Ammon's horn (tissue), 1 donor: ENCODE measurements around the gene NTRK2.

Experiments used
- DNase-seq: peaks from one replicate; pipeline ENCODE4 v3.0.0-alpha.2; 2016; ENCODE audit warnings: low spot score

Gene NTRK2

DNA sequence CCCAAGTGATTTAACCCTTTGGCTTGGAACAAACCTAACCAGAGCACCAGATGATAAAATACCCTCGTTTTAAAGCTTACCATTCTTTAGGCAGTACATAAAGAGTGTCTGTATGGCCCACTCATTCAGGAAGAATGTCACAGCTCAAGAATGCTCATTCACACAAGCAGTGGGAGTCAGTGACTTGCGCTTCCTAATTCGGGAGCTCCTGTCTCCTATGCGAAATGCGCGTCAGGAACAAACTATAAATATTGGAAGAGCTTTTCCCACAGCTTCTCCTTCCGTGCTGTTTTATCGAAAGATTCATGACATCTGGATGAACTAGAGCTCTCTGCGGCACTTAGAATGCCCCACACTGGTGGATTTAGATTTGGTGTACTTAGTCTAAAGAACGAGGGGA lies 66.6 kb downstream of the NTRK2 start:
- no peak for DNase-seq

DNA sequence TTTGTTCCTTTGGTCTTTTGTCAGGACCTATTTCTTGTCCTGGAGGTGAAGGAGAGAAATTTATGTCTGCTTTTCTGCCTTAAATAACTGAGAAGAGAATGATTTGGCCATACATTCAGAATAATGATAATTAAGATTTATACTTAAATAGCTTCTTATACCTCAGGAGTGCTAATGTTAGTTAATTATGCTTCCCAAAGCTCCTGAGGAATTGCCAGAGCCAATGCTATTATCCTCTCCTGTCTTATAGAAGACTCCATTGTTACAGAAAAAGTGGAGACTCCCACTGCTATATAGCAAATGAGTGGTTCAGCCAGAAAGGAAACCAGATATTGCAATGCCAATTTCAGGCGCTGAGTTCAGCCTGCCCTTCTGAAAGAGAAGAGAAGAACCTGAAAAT lies 67.0 kb downstream of the NTRK2 start:
- DNase-seq: no peak

DNA sequence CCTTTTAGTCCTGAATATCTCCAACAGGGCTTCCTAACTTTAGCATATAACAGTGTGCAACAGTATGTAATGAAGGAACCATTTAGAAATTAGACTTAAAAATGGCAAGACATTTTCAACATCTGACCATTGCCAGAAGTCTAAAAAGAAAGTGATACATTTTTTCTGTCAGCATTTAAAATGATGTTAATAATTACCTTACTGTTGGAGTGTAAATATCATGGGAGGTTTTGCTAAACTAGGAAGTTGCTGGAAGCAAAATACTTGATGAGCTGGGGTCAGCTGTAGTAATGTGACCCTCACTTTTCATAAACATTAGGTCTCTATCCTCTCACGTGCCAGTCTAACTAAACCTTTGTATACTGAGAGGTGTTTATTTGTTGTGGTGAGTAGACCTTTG lies 68.8 kb downstream of the NTRK2 start:
- DNase-seq: no peak

DNA sequence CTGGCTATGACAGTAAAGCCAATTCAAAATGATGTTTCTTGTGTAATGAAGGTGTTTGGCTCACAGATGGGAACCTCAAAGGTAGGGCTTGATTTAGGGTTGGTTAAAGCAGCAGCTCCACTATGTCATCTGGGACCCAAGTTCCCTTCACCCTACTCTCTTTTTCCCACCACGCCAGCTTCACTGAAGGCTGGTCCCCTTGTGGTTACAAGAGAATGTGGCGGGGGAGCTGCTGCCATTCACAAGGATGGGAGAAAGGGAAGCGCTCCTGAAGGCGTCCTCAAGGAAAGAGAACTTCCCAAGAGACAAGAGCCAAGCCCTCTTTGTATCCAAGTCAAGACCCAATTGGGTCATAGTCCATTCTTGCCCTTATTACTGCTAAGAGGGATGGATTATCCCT lies 72.7 kb downstream of the NTRK2 start:
- DNase-seq: no peak

DNA sequence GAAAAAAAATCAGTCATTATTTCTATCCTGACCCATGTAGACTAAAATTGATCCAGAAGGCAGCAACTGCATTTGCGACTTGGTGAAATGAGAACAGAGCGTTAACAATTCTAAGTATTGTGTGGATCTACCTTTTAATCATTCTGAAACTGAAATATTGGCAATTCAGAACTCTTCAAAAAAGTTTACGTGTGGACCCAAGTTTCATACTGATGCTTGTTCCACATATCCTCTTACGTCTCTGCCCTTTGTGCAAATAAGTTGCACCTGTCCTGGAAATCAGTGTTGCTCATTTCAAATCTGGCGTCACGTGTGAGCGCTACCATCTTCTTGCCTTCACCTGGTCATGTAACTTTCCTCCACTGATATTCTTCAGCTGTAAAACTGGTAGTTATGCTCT lies 74.7 kb downstream of the NTRK2 start:
- DNase-seq: no peak

DNA sequence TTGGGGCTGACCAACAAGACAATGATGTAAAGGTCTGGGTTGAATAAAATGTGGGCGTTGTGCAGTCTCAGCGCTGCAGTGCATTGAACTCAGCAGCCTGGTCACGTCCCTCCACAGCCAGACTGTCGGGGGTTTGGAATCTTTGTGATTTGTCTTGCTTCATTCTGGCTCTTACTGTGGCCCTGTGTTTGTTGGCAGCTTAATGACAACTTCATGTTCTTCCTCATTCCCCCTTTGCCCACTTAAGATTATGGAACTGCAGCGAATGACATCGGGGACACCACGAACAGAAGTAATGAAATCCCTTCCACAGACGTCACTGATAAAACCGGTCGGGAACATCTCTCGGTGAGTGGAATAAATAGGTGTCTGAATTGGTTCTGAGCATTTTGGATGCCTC lies 75.2 kb downstream of the NTRK2 start:
- no peak for DNase-seq

DNA sequence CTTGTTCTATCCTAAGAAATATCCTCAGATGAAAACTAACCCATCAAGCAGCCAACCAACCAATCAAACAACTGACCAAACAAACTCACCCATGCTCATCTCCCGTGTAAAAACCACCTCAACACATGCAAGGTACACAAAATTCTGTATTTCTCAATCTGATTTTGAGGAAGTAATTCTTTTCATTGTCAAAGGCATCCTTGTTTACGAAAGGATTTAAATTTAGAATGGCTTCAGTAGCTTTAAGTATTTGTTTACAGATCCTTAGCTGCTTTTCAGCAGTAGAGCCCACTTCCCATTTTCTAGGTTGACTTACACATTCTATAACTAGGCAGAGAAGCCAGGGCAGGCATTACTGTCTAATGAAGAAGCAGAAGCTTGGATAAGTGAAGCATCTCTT lies 78.6 kb downstream of the NTRK2 start:
- no peak for DNase-seq

DNA sequence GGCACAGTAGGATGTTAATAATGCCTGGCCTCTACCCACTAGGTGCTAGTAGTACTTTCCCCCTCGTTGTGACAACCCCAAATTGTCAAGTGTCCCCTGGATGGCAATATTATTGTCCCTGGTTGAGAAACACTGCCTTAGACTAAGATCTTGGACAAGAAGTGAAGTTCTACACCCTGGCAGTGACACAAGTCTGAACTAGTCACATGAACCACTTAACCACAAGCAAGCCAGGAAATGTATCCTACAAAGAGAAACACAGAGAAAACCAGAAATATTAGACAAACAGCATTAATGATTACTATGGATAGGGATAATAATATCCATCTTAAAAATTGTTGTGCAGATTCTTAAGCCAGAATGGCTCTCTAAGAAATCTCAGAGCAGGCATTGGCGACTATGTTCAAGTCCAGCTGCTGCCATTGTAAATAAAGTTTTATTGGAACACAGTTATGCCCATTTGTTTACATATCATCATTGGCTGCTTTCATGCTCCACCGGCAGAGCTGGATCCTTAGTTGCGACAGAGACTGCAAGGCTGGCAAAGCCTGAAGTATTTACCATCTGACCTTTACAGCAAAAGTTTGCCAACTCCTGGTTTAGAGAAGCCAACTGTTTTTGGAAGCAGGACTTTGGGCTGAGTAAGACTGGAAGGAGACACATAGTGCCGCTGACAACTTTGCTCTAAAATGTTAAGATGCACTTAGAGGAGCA lies 80.8 kb downstream of the NTRK2 start:
- DNase-seq: no peak

DNA sequence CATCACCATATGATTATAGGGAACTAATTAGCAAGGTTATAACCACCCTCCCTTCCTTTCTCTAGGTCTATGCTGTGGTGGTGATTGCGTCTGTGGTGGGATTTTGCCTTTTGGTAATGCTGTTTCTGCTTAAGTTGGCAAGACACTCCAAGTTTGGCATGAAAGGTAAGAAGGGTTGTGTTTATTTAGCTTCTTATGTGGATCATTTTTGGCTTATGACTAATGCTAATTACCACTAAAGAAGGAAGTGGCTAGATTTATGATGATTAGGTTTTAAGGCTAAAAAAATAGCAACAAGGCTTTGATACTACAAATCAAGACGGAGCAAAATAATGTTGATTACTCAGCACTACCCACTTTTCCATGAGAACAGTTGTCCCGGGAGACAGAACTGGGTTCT lies 82.4 kb downstream of the NTRK2 start:
- DNase-seq: no peak

DNA sequence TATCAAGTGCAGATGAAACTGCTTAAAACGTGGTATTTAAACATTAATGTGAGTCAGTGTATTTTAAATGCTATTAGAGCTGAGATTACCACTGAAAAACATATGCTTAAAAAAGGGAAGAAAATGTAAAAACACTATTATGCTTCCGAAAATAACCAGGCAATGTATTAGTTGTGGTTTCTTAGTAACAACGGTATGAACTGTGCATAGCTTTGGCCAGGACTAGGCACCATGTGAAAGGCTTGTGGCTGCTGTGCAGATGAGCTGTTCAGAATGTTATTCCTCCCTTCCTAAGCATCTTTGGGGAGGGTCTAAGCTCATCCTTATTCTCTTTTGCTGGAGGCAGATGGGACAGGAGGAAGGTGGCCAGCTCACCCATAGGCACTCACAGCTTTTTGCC lies 84.9 kb downstream of the NTRK2 start:
- peak; percentile 21 for DNase-seq

DNA sequence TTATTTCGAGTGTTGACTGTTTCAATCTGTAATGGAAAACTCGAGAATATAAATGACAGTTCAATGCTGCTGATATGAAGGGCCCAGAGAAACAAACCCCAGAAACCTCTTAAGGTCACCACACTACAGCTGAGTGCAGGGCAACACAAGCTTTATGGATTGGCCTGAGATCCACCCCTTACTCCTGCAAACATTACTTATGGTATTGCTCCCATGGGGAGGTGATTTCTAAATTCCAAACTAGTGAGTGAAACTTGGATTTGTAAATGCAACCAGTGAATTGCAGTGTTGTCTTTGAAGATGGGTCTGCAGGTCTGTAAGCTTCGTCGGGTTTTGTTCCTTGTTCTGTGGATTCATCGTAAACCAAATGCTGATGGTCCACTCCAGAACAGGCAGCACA lies 85.4 kb downstream of the NTRK2 start:
- DNase-seq: no peak

DNA sequence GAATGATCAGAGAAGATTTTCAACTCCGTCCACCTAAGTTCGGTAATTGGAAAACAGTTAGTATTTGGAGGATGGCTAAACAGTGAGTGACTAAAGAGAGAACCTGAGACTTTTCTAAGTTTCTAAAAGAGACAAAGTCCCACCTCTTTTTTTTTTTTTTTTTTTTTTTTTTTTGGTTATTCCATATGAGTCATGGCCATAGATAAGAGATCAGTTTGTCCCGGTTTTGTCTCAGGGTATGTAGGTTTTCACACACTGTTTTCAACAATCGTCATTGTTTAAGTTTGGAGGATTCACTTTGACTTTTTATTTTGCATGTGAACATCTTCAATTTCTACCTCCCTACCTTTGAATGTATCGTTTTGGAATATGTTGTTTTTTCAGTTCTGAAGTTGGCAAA lies 85.9 kb downstream of the NTRK2 start:
- no peak for DNase-seq

DNA sequence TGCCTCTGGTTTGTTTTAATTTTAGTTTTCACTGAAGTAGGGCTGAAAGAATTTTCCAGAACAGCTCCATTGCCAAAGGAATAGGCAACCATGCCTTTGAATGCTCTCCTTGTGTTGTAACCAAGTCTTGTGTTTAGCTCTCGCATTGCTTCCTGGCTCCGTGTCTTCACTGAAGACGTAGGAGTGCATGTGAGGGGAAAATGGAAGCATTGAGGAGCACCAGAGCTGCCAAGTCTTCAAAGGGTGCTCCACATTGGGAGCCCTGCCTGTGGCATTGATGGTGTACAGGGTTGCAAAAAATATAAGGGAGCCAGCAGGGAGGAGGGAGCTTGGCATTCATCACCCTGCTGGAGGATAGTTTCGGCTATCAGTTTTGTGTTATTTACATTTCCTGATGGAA lies 86.6 kb downstream of the NTRK2 start:
- DNase-seq: peak; percentile 64

DNA sequence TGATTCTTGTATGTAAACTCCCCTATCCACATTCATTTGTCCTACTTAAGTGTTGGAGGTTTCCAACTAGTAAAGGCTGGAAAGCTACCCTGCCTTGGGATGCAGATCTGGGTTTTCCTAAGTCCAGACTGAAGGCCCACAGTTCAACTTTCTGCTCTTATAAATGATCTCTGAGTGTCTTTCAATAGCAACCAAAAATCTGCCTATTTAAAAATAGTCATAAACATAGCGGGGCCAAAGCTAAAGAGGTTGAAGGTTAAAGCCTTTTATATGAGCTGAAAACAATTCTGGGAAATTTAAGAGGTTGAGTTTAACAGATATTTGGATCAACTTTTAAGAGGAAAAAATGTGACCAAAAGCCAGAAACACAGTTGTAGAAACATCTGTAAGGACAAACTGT lies 87.2 kb downstream of the NTRK2 start:
- DNase-seq: no peak

DNA sequence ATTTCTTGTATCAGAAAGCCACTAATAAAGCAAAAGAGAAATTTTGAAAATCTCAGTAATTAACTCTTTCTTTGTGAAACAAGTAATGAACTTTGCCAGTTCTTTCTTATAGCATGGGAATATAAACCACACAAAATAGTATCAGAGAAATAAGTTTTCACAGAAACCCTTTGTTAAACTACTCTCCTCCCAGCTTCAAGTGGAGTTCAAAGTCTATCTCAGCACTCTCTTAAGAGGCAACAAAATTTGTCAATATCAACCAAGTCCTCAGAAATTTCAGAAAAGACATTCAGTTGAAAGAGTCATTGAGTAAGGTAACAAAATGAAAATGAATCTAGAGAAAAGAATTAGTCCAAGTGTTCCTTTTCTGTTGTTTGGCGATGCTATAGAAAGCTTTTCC lies 89.3 kb downstream of the NTRK2 start:
- DNase-seq: no peak

DNA sequence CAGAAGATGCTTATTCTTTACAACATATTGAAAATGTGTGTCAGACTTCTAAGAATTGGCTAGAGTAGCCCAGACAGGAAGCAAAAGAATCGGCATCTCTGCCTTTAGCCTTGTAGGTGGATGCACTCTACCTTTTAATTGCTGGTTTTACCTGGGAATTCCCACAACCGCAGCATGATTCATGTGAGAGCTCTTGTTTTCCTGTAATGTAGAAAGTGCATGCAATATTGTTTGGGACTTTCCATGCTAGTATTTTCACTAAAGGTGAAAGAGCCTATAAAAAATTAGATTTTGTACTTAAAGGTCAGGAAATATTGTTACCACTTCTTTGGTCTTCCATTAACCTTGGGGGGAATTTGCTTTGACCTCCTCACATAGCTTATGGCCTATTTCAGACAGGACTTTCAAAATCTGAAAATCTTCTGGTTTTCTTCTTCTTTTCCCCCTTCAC lies 89.8 kb downstream of the NTRK2 start:
- no peak for DNase-seq

DNA sequence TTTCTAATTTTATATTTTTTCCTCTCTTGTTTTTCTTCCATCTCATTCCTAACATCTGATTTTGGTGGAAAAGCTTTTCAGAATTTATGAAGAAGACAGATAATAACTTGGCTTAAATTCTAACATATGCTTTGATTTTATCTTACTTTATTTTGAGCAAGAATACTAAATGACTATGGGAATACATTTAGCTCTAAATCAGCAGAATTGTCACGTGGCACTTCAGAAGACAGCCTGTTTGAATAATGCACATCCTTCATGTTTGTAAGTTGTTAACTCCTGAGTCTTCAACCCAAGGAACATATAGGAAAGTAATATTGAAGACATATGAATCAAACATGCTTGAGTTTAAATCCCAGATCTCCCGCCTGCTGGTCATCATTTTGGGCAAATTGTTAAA lies 90.3 kb downstream of the NTRK2 start:
- no peak for DNase-seq

DNA sequence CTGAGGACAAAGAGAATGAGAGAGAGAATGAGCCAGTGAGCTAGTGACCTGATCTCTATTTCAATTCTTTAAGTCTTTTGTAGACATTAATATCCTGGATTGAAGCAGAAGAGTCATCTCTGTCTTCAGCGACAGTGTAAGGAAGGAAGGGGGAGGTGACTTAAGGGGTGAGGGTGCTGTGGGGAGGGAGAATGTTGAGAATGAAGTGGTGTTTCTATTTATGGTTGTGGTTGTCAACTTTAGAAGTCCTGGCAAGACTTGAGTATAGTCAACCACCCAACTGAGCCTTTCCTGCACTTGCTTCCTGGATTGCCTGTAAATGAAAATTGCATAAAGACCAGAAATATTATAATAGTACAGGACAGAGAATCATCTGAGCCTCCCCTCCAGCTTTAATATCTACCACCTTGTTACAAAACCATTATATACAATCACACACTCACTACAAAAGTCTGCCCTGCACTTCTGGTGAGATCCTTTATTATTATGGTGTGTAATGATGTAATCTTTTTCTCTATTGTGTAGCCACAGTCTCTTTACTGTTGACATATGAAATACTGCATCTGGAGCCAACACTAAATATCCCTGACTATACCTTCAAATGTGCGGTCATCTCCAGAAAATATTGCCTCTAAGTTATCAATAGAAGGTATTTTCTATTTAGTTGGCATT lies 91.7 kb downstream of the NTRK2 start:
- DNase-seq: no peak

DNA sequence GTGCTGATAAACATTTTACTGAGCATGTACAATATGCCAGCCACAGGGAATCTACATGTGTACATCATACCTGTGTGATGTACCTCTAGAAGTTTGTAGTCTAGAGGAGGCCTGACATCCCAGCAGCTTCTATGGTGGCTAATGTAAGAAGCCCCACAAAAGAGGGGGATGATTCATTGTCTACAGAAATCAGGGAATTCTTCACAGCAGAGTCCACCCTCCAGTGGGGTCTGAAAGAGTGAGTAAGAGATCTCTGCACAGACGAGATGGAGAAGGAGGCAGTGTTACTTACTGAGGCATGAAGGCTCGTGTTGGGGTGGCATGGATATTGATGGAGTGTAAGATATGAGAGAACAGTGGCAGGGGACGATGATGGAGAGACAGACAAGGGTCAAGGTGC lies 103.0 kb downstream of the NTRK2 start:
- DNase-seq: no peak

DNA sequence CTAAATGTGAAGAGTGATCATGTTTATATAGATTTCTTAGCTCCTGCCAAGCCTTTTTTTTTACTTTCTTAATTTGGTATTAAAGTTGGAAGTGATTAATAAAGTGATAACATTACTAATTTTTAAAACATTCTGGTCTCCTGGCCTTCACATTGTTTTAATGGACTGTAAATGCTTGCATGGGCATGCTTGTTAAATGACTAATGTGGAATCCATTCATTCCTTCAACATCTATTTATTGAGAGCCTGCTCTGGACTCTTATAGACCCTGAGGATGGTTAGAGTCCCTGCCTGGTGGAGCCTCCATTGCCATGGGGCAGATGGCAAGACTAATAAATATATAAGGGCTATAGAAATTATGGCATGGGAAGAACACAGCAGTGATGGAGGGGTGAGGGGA lies 103.5 kb downstream of the NTRK2 start:
- no peak for DNase-seq

DNA sequence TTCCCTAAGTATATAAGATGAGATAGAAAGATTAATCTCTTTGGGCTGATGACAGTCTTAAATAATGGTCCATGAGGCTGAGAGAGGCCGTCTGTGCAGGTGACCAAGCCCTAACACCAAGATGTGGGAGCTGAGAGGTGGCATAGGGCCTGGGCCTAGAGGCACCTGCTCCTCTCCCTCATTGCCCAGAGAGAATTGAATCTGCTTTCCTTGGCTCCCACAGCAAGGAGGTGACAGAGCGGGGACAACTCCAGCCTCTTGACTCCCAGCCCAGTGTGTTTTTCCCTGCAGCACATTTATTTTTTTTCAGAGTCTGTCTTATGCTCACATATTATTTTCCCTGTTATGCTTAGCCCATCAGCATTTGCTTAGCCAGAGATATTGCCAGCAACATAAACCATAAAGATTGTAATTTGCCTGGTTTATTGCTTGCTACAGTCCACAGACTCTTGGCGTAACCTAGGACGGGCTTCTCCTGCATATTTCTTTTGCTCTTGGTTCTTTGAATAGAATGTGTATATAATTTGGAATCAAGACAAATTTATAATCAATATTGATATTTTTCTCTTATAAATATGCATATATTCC lies 105.6 kb downstream of the NTRK2 start:
- DNase-seq: no peak

DNA sequence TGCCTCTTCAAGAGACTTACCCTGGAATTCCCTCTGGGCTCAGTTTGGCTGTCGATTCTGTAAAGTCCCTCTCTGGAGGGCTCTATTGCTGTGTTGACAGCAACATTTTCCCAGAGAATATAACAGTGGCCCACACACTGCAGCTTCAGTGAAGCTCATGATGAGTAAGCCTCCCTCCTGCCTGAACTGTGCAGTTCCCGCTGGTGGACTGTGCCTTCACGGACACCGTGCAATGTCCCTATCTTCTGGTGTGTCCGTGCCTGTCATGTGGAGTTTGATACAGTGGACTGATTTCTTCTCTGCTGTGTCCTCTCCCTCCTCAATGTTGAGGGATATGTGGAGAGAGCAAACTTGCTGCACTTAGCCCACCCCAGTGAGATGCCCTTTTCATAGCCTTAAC lies 109.0 kb downstream of the NTRK2 start:
- DNase-seq: peak; percentile 38

DNA sequence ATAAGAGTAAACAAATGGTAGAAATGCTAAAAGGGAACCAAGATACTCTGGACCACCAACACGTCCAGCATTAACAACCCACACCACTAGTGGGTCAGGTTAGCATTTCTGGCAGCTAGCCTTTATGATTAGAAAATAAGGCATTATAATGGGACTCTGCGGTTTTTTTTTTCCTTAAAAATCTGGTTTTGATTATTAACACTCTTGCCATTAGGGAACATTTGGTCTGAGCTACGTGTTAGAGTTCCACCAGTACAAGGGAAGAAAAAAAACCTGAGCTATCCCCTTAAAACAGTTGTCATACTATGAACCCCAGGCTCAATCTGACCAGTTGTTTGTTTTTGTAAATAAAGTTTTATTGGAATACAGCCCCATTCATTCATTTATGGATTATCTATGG lies 110.4 kb downstream of the NTRK2 start:
- DNase-seq: no peak

DNA sequence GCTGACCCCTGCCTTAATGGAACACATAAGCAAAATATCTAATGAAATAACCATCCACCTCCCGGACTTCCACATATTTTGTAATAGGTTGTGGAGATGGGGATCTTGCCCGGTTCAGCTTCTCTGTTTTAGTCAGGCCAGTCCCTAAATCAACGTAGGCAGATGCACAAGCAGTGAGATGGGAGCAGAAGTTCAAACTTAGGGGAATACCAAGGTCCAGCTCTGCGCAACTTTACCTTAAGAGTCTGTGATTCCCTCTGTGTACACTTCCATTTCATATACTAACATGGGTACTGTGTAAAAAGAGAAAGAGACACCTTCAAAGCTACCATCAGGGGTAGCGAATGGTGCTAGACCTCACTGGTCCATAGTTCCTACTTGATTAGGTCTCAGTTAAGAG lies 110.9 kb downstream of the NTRK2 start:
- no peak for DNase-seq
